ENCODE measurements around the gene GREM1. TPM values are rescaled to one million over a fixed set of nuclear protein-coding genes. Genes with fewer than 3 reads are reported as not detected.

Gene GREM1
- polyA plus RNA-seq (ENCODE audit: insufficient read length in 4 of 4) = 1 to 10 TPM in 1 of 4 donors, under 1 TPM in 3; 0.23 to 7.2 (median 0.26) TPM

DNA sequence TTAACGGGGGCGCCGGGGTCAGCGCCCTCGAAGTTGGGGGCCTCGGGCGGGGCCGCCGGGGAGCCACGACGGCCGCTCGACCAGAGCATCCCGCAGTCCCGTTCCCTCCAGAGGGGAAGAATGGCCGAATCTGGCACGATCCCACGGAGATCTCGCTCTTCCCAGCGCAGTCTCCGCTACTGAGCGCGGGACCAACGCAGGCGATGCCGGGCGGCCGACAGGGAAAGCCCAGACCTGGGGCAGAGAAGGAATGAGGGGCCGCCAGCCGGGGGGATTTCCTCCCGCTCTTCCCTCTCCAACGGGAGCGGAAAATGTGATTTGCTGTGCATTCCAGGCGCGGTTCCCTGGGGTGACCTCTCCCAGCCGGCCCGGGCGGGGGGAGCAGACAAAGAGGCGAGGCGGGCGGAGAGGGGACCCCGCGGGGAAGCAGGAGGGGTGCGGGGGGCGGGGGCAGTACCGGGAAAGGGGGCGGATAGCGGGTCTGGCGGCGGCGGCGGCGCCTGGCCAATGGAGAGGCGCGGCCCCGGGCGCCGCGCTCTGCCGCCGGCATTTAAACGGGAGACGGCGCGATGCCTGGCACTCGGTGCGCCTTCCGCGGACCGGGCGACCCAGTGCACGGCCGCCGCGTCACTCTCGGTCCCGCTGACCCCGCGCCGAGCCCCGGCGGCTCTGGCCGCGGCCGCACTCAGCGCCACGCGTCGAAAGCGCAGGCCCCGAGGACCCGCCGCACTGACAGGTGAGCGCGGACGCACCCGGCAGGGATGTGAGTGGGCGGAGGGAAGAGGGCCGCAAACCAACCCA lies at the start of gene GREM1:
GREM1 (plus strand) TSS at position 579 of the 801 bp plus-strand sequence. CDS start 12,687 bp downstream, outside the sequence.
- DNase-seq (ENCODE audit: low read depth in 4 of 4, low spot score in 2 of 4) = no peak

DNA sequence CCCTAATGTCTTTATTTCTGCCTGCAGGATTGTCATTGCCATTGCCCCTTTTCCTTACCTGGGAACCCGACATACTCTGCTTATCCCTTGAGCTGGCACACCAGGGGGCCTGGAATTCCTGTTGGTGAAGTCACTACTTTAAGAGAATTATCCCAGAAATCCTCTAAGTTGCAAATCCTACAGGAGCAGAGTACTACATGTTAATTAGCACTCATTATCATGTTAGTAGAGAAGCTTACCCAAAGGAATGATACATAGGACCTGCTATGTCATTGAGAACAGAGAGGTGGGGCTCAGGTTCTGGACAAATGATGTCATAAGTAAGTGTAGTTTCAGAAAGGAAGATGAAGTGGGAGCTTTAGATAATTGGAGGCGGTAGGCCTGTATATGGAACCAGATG lies 48.9 kb upstream of the GREM1 start:
- DNase-seq (ENCODE audit: low read depth in 4 of 4, low spot score in 2 of 4) = no peak

DNA sequence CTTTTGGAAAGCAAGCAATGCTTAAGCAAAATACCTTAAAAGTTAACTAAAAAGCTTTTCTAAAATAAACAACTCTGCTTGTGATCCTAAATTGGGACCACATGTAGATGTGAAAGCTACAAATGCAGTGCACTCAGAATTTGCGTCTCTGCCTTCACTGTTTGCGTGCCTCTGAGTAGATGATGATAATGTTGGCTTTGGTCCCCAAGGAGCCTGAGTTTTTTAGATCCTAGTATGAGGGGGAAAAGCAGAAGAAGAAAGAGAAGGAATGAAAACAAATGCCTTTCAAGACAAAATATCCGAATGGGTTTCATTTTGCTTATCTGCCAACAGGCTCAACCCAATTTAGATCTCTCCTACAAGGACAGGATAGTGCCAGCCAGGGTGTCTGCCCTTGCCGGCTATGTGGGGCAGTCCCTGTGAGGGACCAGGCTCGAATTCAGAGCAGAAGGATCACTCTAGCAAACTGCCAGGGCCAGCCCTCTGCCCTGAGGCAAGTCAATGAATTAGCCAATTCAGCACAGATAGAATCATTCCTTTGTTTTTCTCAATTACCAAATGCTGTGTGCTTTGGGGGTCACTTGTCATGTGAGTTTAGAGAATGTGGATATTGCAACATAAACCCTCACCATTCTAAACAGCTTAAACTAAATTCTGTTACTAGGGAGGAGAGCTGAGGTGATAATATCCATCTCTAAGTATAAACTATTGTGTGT lies 47.8 kb upstream of the GREM1 start:
- DNase-seq (ENCODE audit: low read depth in 4 of 4, low spot score in 2 of 4) = no peak

DNA sequence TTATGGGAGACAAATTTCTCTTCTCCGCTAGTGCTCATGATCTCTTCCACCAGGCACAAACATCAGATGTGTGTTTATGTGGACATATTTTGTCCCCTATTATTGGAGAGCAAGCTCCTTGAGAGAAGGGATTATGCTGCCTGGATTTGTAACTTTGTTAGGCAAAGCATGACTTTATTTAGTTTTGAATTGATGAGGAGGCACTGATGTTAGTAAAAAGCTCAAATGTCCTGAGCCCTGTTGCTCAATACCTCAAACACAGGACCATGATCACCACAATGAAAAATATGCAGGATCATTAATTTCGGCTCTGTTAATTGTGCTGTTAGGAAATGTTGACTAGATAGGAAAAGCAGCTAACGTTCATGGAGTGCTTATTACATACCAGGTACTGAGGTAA lies 47.2 kb upstream of the GREM1 start:
- no peak for DNase-seq (ENCODE audit: low read depth in 4 of 4, low spot score in 2 of 4)

DNA sequence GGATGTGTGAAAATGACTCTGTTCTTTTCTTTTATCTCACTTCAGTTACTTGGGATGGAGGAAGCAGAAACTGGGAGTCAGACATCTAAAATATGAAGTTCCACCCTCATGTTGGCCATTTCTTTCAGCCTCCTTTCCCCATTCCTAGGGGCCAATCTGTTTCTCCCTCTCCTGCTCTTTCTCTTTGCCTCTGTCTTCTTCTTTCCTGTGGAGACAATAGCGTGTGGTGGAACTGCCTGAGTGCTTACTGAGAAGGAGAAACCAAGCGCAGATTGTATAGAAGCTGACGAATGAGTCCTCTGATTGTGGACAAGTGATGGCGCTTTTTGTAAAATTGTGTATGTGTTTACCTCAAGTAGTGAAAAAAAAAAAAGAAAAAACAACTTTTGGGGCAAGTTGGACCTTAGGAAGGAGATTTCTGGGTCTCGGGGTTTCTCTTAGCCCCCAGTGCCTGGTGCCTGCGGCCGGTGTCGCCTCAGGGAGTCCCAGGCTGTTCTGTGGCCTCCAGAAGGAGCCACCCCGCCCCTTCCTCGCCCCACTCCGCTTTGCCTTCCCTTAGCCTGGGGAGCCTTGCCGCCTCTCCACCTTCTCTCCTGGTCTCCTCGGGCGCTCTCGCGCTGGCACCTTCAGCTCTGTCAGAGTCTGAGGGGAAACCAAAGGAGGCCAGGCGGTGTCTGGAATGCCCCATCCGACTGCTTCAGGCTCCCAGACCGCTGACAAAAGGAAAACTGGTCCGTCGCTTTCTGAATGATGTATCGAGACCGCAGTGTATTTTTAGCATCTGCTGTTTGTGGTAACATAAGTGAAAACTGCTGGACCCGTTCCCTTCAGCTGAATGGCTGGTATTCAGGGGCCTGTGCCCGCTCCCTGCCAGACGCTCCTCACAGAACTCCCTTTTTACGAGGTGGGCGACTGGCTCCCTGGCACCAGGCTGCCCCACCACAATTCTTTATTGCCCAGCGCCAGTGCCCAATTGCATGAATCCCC lies 46.2 kb upstream of the GREM1 start:
- DNase-seq (ENCODE audit: low read depth in 4 of 4, low spot score in 2 of 4) = no peak

DNA sequence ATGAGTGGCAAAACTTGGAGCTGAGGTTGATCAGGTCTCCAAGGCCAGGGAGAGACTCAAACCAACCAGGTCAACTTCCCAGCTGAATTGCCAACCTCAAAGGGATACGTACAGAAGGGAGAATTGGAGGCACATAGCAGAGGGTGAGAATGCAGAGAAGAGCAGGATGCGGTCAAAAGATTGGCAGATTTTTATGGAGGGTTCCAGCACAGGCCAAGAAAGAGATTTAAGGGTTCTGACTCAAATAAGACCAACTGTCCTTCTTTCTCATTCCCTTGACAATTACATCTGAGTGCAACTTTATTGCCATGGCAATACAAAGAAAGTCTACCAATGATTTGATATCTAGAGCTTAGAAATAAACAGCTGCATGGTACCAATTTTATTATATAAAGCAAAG lies 43.1 kb upstream of the GREM1 start:
- DNase-seq (ENCODE audit: low read depth in 4 of 4, low spot score in 2 of 4) = no peak

DNA sequence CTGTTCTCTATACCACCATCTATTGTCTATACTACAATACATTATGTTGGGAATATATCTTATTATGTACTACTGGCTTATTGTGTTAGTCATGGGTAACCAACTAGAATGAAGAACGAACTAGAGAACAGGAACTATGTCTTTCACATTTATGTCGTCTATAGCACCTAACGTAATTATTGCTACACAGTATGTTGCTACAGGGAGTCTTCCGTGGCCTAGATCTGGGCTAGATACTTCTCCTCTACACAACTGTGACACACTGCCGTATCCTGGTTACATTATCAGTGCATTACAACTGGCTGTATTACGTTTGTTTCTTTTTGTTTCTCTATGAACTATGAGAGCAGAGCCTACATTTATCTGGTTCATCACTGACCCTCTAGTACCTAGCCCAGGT lies 42.3 kb upstream of the GREM1 start:
- DNase-seq (ENCODE audit: low read depth in 4 of 4, low spot score in 2 of 4) = no peak

DNA sequence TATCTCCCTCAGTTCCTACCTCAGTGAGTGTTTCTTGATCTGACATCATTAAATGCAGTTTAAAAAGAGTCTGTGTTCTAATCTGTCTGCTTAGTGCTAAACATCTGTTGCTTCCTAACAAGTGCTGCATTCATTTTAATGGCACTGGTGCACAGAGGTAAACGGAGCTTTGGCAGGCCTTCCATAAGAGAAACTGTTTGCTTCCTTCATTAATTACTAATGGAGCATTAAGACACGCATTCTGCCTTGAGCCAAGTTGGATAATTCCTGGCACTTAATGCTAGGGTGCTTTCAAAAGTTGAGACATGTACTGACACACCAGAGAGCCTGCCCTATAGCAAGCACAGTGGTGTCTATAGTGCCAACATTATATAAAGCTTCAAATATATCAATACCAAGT lies 41.6 kb upstream of the GREM1 start:
- DNase-seq (ENCODE audit: low read depth in 4 of 4, low spot score in 2 of 4) = no peak

DNA sequence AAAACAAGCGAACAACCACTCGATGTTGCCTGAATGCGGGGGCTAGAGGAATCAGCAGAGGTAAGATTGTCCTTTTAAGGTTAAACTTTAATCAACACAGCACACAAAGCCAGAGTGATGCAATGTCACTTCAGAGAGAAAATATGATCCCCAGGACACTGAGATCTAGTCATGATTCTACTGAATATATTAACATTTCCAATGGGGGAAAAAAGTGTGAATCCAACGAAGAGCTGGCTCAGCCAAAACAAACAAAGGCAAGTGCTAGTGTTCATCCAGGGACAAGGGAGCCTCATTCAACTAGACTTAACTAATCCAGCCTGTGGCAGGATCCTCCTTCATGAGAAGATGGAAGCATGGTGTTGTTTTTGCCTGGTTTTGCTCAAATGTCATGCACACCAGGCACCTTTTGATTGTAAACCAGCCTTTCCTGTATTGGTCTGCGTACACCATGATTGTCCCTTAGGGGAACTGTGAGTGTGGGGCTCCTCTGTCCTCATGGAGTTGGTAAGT lies 40.5 kb upstream of the GREM1 start:
- DNase-seq (ENCODE audit: low read depth in 4 of 4, low spot score in 2 of 4) = no peak

DNA sequence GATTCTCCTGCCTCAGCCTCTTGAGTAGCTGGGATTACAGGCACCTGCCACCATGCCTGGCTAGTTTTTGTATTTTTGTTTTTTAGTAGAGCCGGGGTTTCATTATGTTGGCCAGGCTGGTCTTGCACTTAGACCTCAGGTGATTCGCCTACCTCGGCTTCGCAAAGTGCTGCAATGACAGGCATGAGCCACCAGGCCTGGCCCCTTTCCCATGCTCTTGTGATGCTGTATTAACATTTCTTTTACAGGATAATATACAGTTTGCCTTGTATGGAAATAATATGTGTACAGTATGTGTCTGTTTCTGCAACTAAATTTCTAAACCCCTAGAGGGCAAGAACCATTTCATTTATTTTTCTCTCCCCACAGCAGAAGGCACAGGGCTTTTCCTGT lies 38.5 kb upstream of the GREM1 start:
- DNase-seq (ENCODE audit: low read depth in 4 of 4, low spot score in 2 of 4) = no peak

DNA sequence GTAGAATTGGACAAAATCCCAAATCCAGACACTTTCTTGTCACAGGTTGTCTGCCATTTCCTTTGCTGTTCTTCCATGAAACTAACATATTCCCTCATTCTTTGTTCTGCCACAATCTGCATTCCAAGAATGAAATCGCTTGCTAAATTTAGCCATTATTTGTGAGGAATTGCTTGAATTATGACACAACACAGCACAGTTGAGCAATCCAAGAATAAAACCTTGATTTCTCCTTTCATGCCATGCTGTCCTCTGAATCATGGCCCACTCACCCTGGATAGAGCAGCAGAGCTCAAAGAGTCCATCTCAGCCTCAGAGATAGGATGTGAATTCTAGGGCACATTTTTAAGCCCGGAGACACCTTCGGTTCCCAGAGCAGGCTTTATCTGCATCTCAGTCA lies 35.2 kb upstream of the GREM1 start:
- no peak for DNase-seq (ENCODE audit: low read depth in 4 of 4, low spot score in 2 of 4)

DNA sequence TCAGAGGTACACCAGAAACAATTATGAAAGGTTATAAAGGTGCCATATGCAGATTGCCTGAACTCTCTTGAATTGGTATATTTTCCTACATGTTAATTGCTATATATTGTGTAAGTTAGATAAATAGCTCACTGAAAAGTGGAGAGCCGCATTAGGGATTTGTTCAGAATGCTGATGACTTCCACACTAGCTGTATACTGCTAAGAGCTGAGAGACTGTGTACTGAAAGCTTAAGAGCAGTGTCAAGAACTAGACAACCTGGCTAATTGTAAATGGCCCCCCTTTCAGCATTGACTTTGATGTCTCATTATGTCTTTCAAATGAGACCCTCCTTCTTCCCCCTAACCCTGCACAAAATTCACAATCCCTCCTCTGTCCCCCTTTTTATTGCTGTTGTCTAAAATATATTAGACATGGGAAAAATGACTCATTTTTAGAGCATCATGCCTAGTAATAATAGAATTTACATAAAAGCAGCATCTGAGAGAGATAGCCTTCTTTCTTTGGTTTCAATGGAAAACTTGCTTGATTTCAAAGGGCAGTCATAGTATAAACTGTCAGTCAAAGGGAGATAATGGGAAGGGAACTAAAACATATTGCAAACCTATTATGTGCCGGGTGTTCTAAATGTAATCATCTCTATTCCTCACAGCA lies 34.7 kb upstream of the GREM1 start:
- no peak for DNase-seq (ENCODE audit: low read depth in 4 of 4, low spot score in 2 of 4)

DNA sequence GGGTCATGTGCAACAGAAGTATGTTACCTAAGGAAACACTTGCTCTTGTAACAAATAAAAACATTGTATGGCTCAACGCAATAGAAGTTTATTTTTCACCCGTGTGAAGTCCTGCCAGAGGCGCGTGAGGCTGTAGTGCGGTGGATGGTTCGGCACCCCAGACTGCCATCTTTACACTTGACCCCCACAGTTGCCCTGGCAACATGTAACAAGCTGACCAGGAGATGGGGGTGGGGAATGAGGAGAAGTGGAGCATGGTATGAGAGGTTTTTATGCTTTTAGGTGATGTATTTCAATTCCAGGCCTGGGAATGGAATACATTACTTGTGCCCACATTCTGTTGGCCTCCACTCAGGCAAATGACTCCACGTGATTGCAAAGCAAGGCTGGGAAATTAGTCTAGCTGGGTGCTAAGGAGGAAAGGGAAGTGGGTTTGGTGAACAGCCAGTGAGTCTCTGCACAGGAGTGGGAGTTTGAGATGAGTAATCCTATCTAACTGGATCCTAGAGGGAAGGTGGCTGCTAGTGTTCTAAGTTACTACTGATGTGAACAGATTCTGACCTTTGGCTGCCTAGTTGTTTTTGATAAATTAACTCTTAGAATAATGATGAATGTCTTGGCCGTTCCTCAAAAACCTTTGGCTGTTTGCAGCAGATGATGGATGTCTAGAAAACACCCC lies 33.8 kb upstream of the GREM1 start:
- no peak for DNase-seq (ENCODE audit: low read depth in 4 of 4, low spot score in 2 of 4)

DNA sequence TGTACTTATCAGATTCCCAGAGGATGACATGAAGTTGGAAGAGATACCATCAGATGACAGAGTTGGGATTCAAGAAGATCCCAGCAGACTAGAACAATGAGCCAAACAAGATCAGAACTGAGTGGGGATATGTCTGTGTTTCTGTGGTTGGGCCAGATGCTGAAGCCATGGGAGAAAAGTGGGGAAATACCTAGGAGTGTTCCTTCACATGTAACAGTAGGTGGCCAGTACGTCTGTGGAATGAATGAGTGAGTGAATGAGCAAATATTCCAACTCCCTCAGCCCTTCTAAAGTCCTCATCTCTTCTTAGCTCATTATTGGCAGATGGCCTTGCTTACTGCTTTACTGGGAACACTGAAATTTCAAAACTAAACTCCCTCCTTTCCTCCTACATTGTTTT lies 32.2 kb upstream of the GREM1 start:
- DNase-seq (ENCODE audit: low read depth in 4 of 4, low spot score in 2 of 4) = no peak

DNA sequence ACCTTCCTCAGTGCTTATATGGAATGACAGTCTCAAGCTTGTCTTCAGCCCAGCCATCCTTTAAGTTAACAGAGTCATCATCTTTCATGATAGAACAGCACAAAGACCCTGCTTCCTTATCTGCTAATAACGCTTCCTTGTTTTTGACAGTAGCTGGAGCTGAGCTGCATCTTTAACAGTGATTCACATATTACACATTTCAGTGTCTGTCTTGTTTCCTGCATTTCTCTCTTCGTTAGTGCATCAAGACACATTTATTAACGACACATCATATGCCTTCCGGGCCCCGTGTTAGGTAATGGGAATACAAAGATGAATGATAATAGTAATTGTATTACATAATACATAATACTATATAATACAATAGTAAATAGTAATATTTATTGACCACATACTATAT lies 30.2 kb upstream of the GREM1 start:
- DNase-seq (ENCODE audit: low read depth in 4 of 4, low spot score in 2 of 4) = no peak

DNA sequence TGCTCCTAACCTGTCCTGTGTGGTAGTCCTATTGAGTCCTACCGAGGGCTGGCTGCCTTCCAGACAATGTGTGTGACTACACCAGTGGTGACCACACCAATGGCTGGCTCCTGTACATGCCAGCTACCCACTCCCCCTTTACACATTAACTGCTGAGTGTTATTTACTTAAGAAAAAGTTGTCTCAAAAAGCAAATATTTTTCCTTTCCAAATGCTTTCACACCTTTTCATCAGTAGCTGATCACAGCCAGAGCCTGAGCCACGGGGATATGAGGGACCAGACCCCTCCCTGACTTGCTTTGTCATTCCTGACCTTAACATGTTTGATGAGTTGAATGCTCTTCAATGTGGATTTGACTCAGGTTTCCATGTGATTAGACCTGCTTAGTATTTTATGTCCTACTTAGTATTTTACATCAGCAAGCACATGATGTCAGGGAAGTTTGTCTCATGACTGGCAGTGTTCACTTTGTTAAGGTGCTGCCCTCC lies 29.6 kb upstream of the GREM1 start:
- DNase-seq (ENCODE audit: low read depth in 4 of 4, low spot score in 2 of 4) = no peak

DNA sequence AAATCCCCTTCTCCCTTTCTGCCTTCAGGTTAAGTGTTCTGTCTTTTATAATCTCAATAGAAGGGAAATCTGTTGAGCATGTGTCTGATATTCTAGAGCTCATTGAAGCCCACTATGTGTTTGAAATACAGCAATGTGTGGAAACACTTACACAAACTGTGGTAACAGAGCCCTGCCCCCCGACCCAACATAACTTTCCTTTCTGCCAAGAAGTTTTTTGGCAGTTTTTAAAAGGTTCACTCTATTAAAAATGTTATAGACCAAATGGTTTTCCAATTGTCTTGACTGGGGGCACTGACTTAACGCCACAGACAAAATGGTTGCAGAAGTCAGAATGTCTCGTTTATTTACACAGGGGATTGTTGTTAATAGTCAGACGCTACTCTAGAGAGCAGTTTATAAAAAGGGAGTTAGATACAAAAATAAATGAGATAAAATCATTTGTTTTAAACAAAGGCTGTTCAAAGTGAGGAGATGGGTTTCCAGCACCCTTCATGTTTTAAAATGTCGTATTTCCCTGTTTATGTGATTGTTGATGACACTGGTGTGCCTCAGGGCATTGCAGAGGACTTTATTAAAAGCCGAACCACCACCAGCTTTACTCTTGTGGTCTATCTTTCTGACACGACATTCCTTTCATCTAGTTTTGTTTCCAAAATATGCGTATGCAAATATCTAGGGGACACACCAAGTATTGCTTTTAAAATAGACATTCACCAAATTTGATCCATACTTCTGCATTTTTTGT lies 26.7 kb upstream of the GREM1 start:
- no peak for DNase-seq (ENCODE audit: low read depth in 4 of 4, low spot score in 2 of 4)

DNA sequence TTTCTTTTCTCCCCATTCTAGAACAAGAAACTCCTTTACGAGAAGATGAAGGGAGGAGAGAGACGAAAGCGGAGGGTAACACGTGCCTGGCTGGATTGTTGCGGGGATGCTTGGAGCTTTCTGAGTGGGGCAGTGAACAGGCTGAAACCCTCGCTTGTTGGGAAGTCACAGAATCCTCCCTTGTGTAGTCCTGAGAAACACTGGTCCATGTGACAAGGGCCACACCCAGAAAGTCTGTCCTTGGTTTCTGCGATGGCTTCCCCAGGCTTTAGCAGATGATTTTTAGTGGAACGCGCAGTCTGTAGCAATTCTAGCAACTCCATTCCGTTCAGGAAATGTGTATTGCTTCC lies 26.1 kb upstream of the GREM1 start:
- no peak for DNase-seq (ENCODE audit: low read depth in 4 of 4, low spot score in 2 of 4)

DNA sequence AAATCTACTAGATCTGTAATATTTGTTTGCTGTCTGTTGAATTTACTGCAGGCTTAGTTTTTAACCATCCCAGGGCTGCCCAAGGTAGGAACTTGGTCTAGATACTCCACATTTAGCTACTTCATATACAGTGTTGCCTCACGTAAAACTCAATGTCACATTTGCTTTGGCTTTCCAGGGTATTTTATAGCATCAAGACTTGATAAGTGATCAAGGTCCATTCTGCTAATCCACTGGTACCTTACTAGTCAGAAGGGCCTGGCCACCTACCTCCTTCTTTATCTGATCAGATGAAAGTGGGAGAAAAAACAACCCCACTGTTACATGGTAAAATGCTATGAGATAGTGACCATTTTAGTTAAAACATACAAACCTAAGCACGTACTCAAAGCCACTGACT lies 25.5 kb upstream of the GREM1 start:
- no peak for DNase-seq (ENCODE audit: low read depth in 4 of 4, low spot score in 2 of 4)

Data from left renal cortex interstitium (tissue), 4 donors.